Type B pancreatic cell (in vitro differentiated cells): ENCODE results near the gene VIPR2. TPM values are rescaled to one million over a fixed set of nuclear protein-coding genes. Genes with fewer than 3 reads are reported as not detected.

Source experiments
- DNase-seq: peaks from one replicate; pipeline ENCODE4 v3.0.0; 2021; ENCODE audit warnings: mixed read lengths; ENCODE audit not compliant: unreplicated experiment; ENCODE audit errors: extremely low spot score
- H3K27ac Mint-ChIP-seq: 2 replicates; pipeline ENCODE4 v1.8.0; 2021; ENCODE audit warnings: mild to moderate bottlenecking, mixed read lengths
- H3K27me3 Mint-ChIP-seq: 2 replicates; pipeline ENCODE4 v1.8.0; 2021; ENCODE audit warnings: mixed read lengths
- H3K36me3 Mint-ChIP-seq: 2 replicates; pipeline ENCODE4 v1.8.0; 2021; ENCODE audit warnings: mixed read lengths
- H3K4me1 Mint-ChIP-seq: one replicate; pipeline ENCODE4 v1.8.0; 2021; ENCODE audit warnings: mixed read lengths; ENCODE audit not compliant: unreplicated experiment
- H3K4me3 Mint-ChIP-seq: 2 replicates; pipeline ENCODE4 v1.8.0; 2021; ENCODE audit warnings: mild to moderate bottlenecking, mixed read lengths
- H3K9me3 Mint-ChIP-seq: 2 replicates; pipeline ENCODE4 v1.8.0; 2021; ENCODE audit warnings: mixed read lengths
- CTCF ChIP-seq: fragments of 200-600 bp; sonication (generic); conservative IDR thresholded peaks from 2 replicates; pipeline ENCODE4 v1.5.0; 2021; ENCODE audit warnings: antibody characterized with exemption, mild to moderate bottlenecking
- total RNA-seq: library from RNA; stranded (reverse); gene quantifications from 2 replicates; pipeline ENCODE4 v1.2.1, GENCODE V29; 2021; ENCODE audit warnings: low replicate concordance

Gene VIPR2
- total RNA-seq, 1 donor from 2014 or later = 0.31 TPM

DNA sequence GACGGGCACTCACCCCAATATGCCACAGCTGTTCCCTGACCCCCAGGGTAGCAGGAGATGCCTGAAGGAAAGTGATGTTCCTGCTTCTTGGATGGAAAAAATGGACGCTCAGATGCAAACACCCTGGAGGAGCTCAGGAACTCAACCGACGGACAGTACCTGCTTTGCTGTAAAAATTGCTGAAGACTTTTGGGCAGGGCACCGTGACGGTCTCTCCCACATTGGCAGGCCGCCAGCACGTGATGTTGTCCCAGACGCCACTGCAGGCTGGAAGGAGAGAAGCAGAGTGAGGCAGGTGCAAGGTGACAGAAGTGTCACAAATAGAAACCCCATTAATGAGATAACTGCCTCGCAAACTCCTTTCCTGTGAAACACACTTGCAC lies 35.0 kb downstream of the VIPR2 start:
- Mint-ChIP-seq H3K9me3 (no peaks in the 10 kb centered on the region), H3K27ac (no peak overlapping the region), H3K4me1 (peaks cover 10% of the 10 kb centered on the region), H3K4me3 (no peak overlapping the region), H3K27me3 (peaks cover 34% of the 10 kb centered on the region), H3K36me3 (no peaks in the 10 kb centered on the region)
- TF ChIP-seq CTCF = no peak
- DNase-seq = no peak

DNA sequence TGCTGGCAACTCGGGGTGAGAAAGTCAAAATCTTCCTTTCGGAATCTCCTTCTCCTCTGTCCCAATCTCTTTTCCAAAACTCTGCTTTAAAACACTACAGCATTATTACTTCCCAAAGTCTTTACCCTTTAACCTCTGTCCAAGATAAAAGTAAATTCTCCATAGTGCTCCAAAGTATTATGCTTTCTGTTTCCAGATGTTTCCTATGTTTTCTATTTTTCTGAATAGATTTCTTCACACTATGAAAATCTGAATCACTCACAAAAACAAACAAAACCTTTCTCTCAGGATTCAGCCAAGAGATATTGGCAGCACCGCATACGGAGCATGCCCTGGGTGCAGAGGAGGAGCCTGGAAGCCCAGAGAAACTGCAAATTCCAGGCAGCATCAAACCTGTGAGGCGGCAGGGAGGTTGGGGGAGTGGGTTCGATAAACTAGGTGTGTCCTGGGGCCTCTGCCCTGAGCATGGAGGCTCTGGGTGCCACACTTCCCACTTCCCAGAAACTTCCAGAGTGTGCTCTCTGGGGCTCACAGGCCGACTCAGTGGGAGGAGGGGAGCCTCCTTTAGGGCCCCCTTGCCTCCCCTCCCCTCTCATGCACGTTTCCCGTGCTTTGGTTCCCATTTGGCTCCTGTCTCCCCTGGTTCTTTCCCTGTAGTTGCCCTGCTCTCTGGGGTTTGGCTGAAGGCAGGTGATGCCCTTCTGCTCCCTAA lies 35.6 kb downstream of the VIPR2 start:
- no peaks in the 10 kb centered on the region for H3K9me3 Mint-ChIP-seq
- H3K27ac Mint-ChIP-seq = no peak overlapping the region
- no peaks in the 10 kb centered on the region for H3K36me3 Mint-ChIP-seq
- H3K4me3 Mint-ChIP-seq = no peak overlapping the region
- peaks cover 29% of the 10 kb centered on the region for H3K27me3 Mint-ChIP-seq
- peaks cover 10% of the 10 kb centered on the region for H3K4me1 Mint-ChIP-seq
- DNase-seq = no peak
- TF ChIP-seq CTCF = no peak

DNA sequence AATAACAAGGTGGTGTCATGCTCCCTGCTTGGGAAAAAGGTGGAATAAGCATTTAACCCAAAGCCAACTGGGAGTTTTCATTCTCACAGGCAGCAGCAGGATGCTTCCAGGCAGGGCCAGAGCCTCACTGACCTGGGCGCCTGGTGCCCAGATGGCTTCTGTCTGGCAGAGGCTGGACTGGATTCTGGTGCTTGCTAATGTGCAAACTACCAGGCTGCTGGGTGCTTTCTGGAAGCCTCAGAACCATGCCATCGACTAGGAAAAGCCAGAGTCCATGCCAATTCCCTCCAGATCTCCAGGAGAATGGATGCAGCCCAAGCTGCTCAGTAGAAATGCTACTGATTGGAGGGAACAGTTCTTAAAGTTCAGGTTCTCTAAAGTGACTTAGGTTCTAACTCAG lies 36.2 kb downstream of the VIPR2 start:
- no peaks in the 10 kb centered on the region for H3K36me3 Mint-ChIP-seq
- no peaks in the 10 kb centered on the region for H3K9me3 Mint-ChIP-seq
- no peak overlapping the region for H3K4me3 Mint-ChIP-seq
- no peak for DNase-seq
- H3K27ac Mint-ChIP-seq = no peak overlapping the region
- peaks cover 23% of the 10 kb centered on the region for H3K27me3 Mint-ChIP-seq
- peaks cover 9% of the 10 kb centered on the region for H3K4me1 Mint-ChIP-seq
- no peak for TF ChIP-seq CTCF

- peaks cover 15% of the 10 kb centered on the region for H3K27me3 Mint-ChIP-seq
- H3K4me1 Mint-ChIP-seq = peaks cover 5% of the 10 kb centered on the region
- no peak overlapping the region for H3K4me3 Mint-ChIP-seq
- no peak for TF ChIP-seq CTCF
- no peak for DNase-seq
- peaks cover under 1% of the 10 kb centered on the region for H3K9me3 Mint-ChIP-seq
- H3K36me3 Mint-ChIP-seq = no peaks in the 10 kb centered on the region
- no peak overlapping the region for H3K27ac Mint-ChIP-seq
Measured at GRCh38 chr7:159107161-159107892, 37.3 kb downstream of the VIPR2 start.

GRCh38 chr7:159105832-159106811 lies 38.5 kb downstream of the VIPR2 start:
- no peak for TF ChIP-seq CTCF
- no peaks in the 10 kb centered on the region for H3K36me3 Mint-ChIP-seq
- no peak for DNase-seq
- H3K4me3 Mint-ChIP-seq = peak overlapping the region; percentile 14
- peaks cover 5% of the 10 kb centered on the region for H3K4me1 Mint-ChIP-seq
- H3K9me3 Mint-ChIP-seq = peaks cover 6% of the 10 kb centered on the region
- H3K27me3 Mint-ChIP-seq = peaks cover 10% of the 10 kb centered on the region
- peak overlapping the region; percentile 21 for H3K27ac Mint-ChIP-seq
